SK-N-SH (cell line): Measurements from ENCODE around the gene KRTAP12-4. TPM values are rescaled to one million over a fixed set of nuclear protein-coding genes. Genes with fewer than 3 reads are reported as not detected.

Experiments used
- CTCF ChIA-PET: fragments of 300-600, 350-600 bp; formaldehyde crosslinking; extraction: SDS; loops from one replicate; lab custom pipeline; 2021; lab: Yijun Ruan, JAX
- POLR2A ChIA-PET: fragments of 350-600 bp; sonication (Branson Sonifier 250); formaldehyde crosslinking; extraction: SDS; loops from one replicate; lab custom pipeline; 2020; ENCODE audit warnings: antibody characterized with exemption, inconsistent platforms; lab: Yijun Ruan, JAX
- DNase-seq: peaks from one replicate; pipeline ENCODE4 v3.0.0; 2012
- H2AFZ ChIP-seq: fragments of 200-600 bp; sonication (generic); 2 replicates; pipeline ENCODE4 v1.8.1; 2016; ENCODE audit warnings: antibody characterized with exemption, mild to moderate bottlenecking, low read depth
- H3F3A ChIP-seq: fragments of 200-600 bp; sonication (generic); replicated peaks from 2 replicates; pipeline ENCODE3; 2016; ENCODE audit warnings: antibody characterized with exemption, mild to moderate bottlenecking; ENCODE audit not compliant: insufficient read depth
- H3K27ac ChIP-seq, 2 experiments: fragments of 200-500 bp in 1 of 2; fragments of 200-600 bp in 1 of 2; sonication (Bioruptor generic) in 1 of 2; sonication (generic), shearing (Covaris generic) in 1 of 2; 2 replicates each; pipeline versions ENCODE4 v1.5.1 to v1.6.1; 2014 to 2016; ENCODE audit warnings: low read depth in 2 of 2, inconsistent platforms in 1 of 2, low read length in 1 of 2, mild to moderate bottlenecking in 1 of 2, mixed read lengths in 1 of 2
- H3K27me3 ChIP-seq: fragments of 200-600 bp; sonication (generic), shearing (Covaris generic); 2 replicates; pipeline ENCODE4 v1.6.1; 2016; ENCODE audit warnings: mixed run types; ENCODE audit not compliant: insufficient read depth
- H3K36me3 ChIP-seq, 2 experiments: fragments of 200-500 bp in 1 of 2; fragments of 200-600 bp in 1 of 2; sonication (Bioruptor generic) in 1 of 2; sonication (generic) in 1 of 2; replicated peaks in 1 of 2; 2 replicates each; pipeline versions ENCODE3 to v1.5.1; 2014 to 2016; ENCODE audit warnings: low read length in 1 of 2, mild to moderate bottlenecking in 1 of 2; ENCODE audit not compliant: insufficient read depth in 2 of 2, control insufficient read depth in 1 of 2
- H3K4me1 ChIP-seq, 2 experiments: fragments of 200-500 bp in 1 of 2; fragments of 200-600 bp in 1 of 2; sonication (Bioruptor generic) in 1 of 2; sonication (generic), shearing (Covaris generic) in 1 of 2; 2 replicates each; pipeline versions ENCODE4 v1.5.1 to v1.6.1; 2014 to 2016; ENCODE audit warnings: low read depth in 1 of 2, low read length in 1 of 2, mixed run types in 1 of 2; ENCODE audit not compliant: insufficient read depth in 2 of 2, control insufficient read depth in 1 of 2
- H3K4me2 ChIP-seq: fragments of 200-600 bp; sonication (generic), shearing (Covaris generic); 2 replicates; pipeline ENCODE4 v1.6.1; 2017; ENCODE audit warnings: mixed run types
- H3K4me3 ChIP-seq, 2 experiments: fragments of 200-500 bp in 1 of 2; fragments of 200-600 bp in 1 of 2; sonication (Bioruptor generic) in 1 of 2; sonication (generic), shearing (Covaris generic) in 1 of 2; 2 replicates each; pipeline versions ENCODE4 v1.5.1 to v1.8.1; 2014 to 2016; ENCODE audit warnings: low read depth in 2 of 2, inconsistent platforms in 1 of 2, low read length in 1 of 2, mild to moderate bottlenecking in 1 of 2, mixed read lengths in 1 of 2, moderate library complexity in 1 of 2
- H3K79me2 ChIP-seq: fragments of 200-600 bp; sonication (generic); 2 replicates; pipeline ENCODE4 v1.8.1; 2017; ENCODE audit warnings: mild to moderate bottlenecking; ENCODE audit not compliant: insufficient read depth
- H3K9ac ChIP-seq: fragments of 200-600 bp; sonication (generic); 2 replicates; pipeline ENCODE4 v1.6.1; 2017; ENCODE audit warnings: mixed run types
- H3K9me2 ChIP-seq: fragments of 200-600 bp; sonication (generic); 2 replicates; pipeline ENCODE4 v1.6.1; 2017; ENCODE audit warnings: mixed run types
- H3K9me3 ChIP-seq: fragments of 200-600 bp; sonication (generic); 2 replicates; pipeline ENCODE4 v1.6.1; 2017; ENCODE audit warnings: mixed run types, mild to moderate bottlenecking, moderate library complexity
- H4K20me1 ChIP-seq: fragments of 200-600 bp; sonication (generic); 2 replicates; pipeline ENCODE4 v1.6.1; 2017; ENCODE audit warnings: mild to moderate bottlenecking, mixed run types; ENCODE audit not compliant: insufficient read depth
- CHD2 ChIP-seq: fragments of 150-350 bp; IDR thresholded peaks from 2 replicates; pipeline ENCODE4 v1.6.1; 2018; ENCODE audit warnings: low read length; ENCODE audit not compliant: partially characterized antibody
- CTCF ChIP-seq: fragments of 200-600 bp; sonication (generic); IDR thresholded peaks from 2 replicates; pipeline ENCODE4 v1.6.1; 2017; ENCODE audit warnings: antibody characterized with exemption, mild to moderate bottlenecking, moderate library complexity
- ELF1 ChIP-seq: IDR thresholded peaks from 2 replicates; pipeline ENCODE4 v1.4.0; 2012
- EP300 ChIP-seq, 2 experiments: IDR thresholded peaks; 2 replicates each; pipeline versions ENCODE4 v1.4.0 to v1.6.1; 2012; ENCODE audit warnings: borderline replicate concordance in 1 of 2, low read depth in 1 of 2, low read length in 1 of 2
- FOXJ3 ChIP-seq: sonication (generic); formaldehyde crosslinking; IDR thresholded peaks from 2 replicates; pipeline ENCODE4 v1.5.1; 2020; ENCODE audit warnings: mild to moderate bottlenecking, missing genetic modification reagents
- GABPA ChIP-seq: IDR thresholded peaks from 2 replicates; pipeline ENCODE4 v1.4.0; 2012; ENCODE audit warnings: low read depth, mild to moderate bottlenecking
- MEF2A ChIP-seq: IDR thresholded peaks from 2 replicates; pipeline ENCODE4 v1.4.0; 2012; ENCODE audit warnings: low read depth, borderline replicate concordance
- MXI1 ChIP-seq: IDR thresholded peaks from 2 replicates; pipeline ENCODE4 v1.6.1; 2012; ENCODE audit warnings: mild to moderate bottlenecking, low read depth, low read length, improper control_type of control experiment
- NRF1 ChIP-seq: IDR thresholded peaks from 2 replicates; pipeline ENCODE4 v1.6.1; 2012; ENCODE audit warnings: low read depth, mild to moderate bottlenecking, low read length
- POLR2AphosphoS5 ChIP-seq: IDR thresholded peaks from 2 replicates; pipeline ENCODE4 v1.6.1; 2012; ENCODE audit warnings: low read depth, low read length
- REST ChIP-seq: IDR thresholded peaks from 2 replicates; pipeline ENCODE4 v1.6.1; 2012; ENCODE audit warnings: mild to moderate bottlenecking, low read depth, low read length, moderate library complexity
- SMC3 ChIP-seq: IDR thresholded peaks from 2 replicates; pipeline ENCODE4 v1.6.1; 2012; ENCODE audit warnings: low read depth, low read length, improper control_type of control experiment
- TCF12 ChIP-seq: IDR thresholded peaks from 2 replicates; pipeline ENCODE4 v1.4.0; 2012
- TEAD4 ChIP-seq: IDR thresholded peaks from 2 replicates; pipeline ENCODE4 v1.4.0; 2012; ENCODE audit warnings: mild to moderate bottlenecking, borderline replicate concordance; ENCODE audit not compliant: insufficient read depth
- USF1 ChIP-seq: IDR thresholded peaks from 2 replicates; pipeline ENCODE4 v1.4.0; 2012; ENCODE audit warnings: low read depth, borderline replicate concordance
- YY1 ChIP-seq: IDR thresholded peaks from 2 replicates; pipeline ENCODE4 v1.4.0; 2012; ENCODE audit warnings: low read depth, mild to moderate bottlenecking
- WGBS: methylation state at CpG from one replicate; pipeline ENCODE4 v1.1.6; 2017; ENCODE audit warnings: low lambda C conversion rate; 5-methylcytosine and 5-hydroxymethylcytosine counted together
- polyA plus RNA-seq, 3 experiments: library from polyadenylated mRNA; depleted of rRNA; stranded (reverse); fragments of >200 nt; gene quantifications; 2 replicates each; pipeline ENCODE4 v1.2.3, GENCODE V29; 2012

KRTAP12-4 gene
- polyA plus RNA-seq, 1 of the 3 experiments (the other 2 are of a cell fraction), result not detected

- peaks cover 49% of the 10 kb centered on the region for H3K27me3 ChIP-seq
- CTCF ChIA-PET, result no interaction called here
- no peaks in the 10 kb centered on the region for H3K9me2 ChIP-seq
- H3K27ac ChIP-seq, result no peak overlapping the region
- H3K36me3 ChIP-seq, result no peaks in the 10 kb centered on the region
- H3K4me2 ChIP-seq, result no peak overlapping the region
- H3F3A ChIP-seq, result no peaks in the 10 kb centered on the region
- H2AFZ ChIP-seq, result no peak overlapping the region
- no peaks in the 10 kb centered on the region for H3K79me2 ChIP-seq
- H3K4me1 ChIP-seq, result no peaks in the 10 kb centered on the region
- H4K20me1 ChIP-seq, result no peaks in the 10 kb centered on the region
- whole genome bisulfite sequencing, result 37% methylated on average over 14 of the region's 26 CpGs
- TF ChIP-seq CTCF, result no peak
- TF ChIP-seq MXI1, result no peak
- TF ChIP-seq FOXJ3 (CRISPR knock-in tag), result no peak
- no peak for TF ChIP-seq POLR2AphosphoS5
- TF ChIP-seq USF1, result no peak
- no peak for TF ChIP-seq EP300 (IDR thresholded peaks at IDR 0.05; ENCODE audit: borderline replicate concordance in 1 of 2, low read depth in 1 of 2, low read length in 1 of 2)
- no peak for TF ChIP-seq GABPA
- TF ChIP-seq, all 33 proteins: peak for 0
- Histone ChIP-seq H3K4me3 (no peak overlapping the region), H3K9ac (no peak overlapping the region), H3K9me3 (no peaks in the 10 kb centered on the region)
- no peak for DNase-seq
- POLR2A ChIA-PET, result no interaction called here
Measured at GRCh38 chr21:44613386-44614155, 40.9 kb downstream of the KRTAP12-4 start.

GRCh38 chr21:44612669-44613229 lies 41.7 kb downstream of the KRTAP12-4 start:
- H3K9me3 ChIP-seq, result no peaks in the 10 kb centered on the region
- no peak overlapping the region for H2AFZ ChIP-seq
- no peaks in the 10 kb centered on the region for H3K4me1 ChIP-seq
- H4K20me1 ChIP-seq, result no peaks in the 10 kb centered on the region
- H3K79me2 ChIP-seq, result no peaks in the 10 kb centered on the region
- no peaks in the 10 kb centered on the region for H3K9me2 ChIP-seq
- no peaks in the 10 kb centered on the region for H3K36me3 ChIP-seq
- ChIA-PET POLR2A (no interaction called here), CTCF (interaction anchor here (1.0 kb wide), 1 partner anchor 8 kb away, joined by 3 read pairs; no protein-coding TSS in a partner anchor)
- no peak overlapping the region for H3K9ac ChIP-seq
- 9% methylated on average over 11 of the region's 13 CpGs for WGBS
- H3K4me2 ChIP-seq, result no peak overlapping the region
- no peak overlapping the region for H3K4me3 ChIP-seq
- peaks cover 49% of the 10 kb centered on the region for H3K27me3 ChIP-seq
- no peak for DNase-seq
- no peak overlapping the region for H3K27ac ChIP-seq
- no peaks in the 10 kb centered on the region for H3F3A ChIP-seq
- TF ChIP-seq ELF1 (no peak), TEAD4 (no peak), POLR2AphosphoS5 (no peak), TCF12 (no peak), EP300 (IDR thresholded peaks at IDR 0.05; ENCODE audit: borderline replicate concordance in 1 of 2, low read depth in 1 of 2, low read length in 1 of 2) (no peak), MEF2A (no peak), REST (no peak), CHD2 (no peak), NRF1 (no peak), SMC3 (no peak), CTCF (no peak), USF1 (no peak), YY1 (no peak)
